Dendritic cell treated with granulocyte-macrophage colony-stimulating factor and Interleukin-4, amounts not matched to agents 40 ng/mL and 50 ng/mL, for 4 days (primary cell): ENCODE results near the gene FYN.
"Not testable (repeated sequence)": the region's sequence is repeated elsewhere in the genome, so short reads cannot be mapped to it uniquely, and the experiment has no call there.

Source experiments
- H3K27ac Mint-ChIP-seq: one replicate; pipeline ENCODE4 v1.8.0; 2022; ENCODE audit warnings: mild to moderate bottlenecking, mixed read lengths
- H3K27me3 Mint-ChIP-seq: one replicate; pipeline ENCODE4 v1.8.0; 2022; ENCODE audit warnings: mild to moderate bottlenecking, mixed read lengths
- H3K36me3 Mint-ChIP-seq: one replicate; pipeline ENCODE4 v1.8.0; 2022; ENCODE audit warnings: low read depth, mixed read lengths
- H3K4me1 Mint-ChIP-seq: one replicate; pipeline ENCODE4 v1.8.0; 2022; ENCODE audit warnings: low read depth, mixed read lengths
- H3K4me3 Mint-ChIP-seq: one replicate; pipeline ENCODE4 v1.8.0; 2022; ENCODE audit warnings: mild to moderate bottlenecking, moderate library complexity, mixed read lengths
- H3K9me3 Mint-ChIP-seq: one replicate; pipeline ENCODE4 v1.8.0; 2022; ENCODE audit warnings: mixed read lengths
- intact Hi-C: fragments of 100-400 bp; cut with micrococcal nuclease; formaldehyde crosslinking; loops from one replicate; pipeline ENCODE4 v1.15.0; 2022

Gene FYN

GRCh38 chr6:111653979-111654378 lies 219.3 kb downstream of the FYN start:
- Mint-ChIP-seq H3K9me3 (no peaks in the 10 kb centered on the region), H3K36me3 (no peaks in the 10 kb centered on the region), H3K27me3 (no peaks in the 10 kb centered on the region), H3K27ac (no peak overlapping the region), H3K4me1 (peaks cover 8% of the 10 kb centered on the region), H3K4me3 (no peak overlapping the region)
- intact Hi-C loops, result loop anchor here (5.0 kb wide), 1 partner anchor 402 kb away; no protein-coding TSS in a partner anchor

DNA sequence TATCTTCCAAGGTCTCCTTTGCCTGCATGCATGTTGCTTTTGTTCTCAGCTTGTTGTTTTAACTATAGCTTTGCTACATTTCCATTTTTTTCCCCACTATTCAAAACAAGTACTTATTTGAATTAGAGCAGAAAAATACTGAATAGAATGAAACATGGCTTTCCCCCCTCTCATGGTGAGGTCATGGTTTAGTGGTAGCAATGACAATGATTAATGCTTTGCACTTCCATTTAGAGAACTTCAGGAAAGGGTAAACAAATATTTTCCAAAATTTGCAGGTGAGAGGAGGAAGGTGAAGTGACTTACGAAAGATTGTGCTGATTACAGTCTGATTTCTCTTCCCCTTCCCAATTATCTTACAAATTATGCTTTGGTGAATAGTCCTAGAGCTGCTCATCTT lies 219.8 kb downstream of the FYN start:
- no peaks in the 10 kb centered on the region for H3K27me3 Mint-ChIP-seq
- no peaks in the 10 kb centered on the region for H3K9me3 Mint-ChIP-seq
- intact Hi-C loops, result loop anchor here (5.0 kb wide), 1 partner anchor 401 kb away; no protein-coding TSS in a partner anchor
- peaks cover 8% of the 10 kb centered on the region for H3K4me1 Mint-ChIP-seq
- H3K36me3 Mint-ChIP-seq, result no peaks in the 10 kb centered on the region
- no peak overlapping the region for H3K4me3 Mint-ChIP-seq
- H3K27ac Mint-ChIP-seq, result no peak overlapping the region

GRCh38 chr6:111652156-111652555 lies 221.1 kb downstream of the FYN start:
- Mint-ChIP-seq H3K27ac (no peak overlapping the region), H3K36me3 (no peaks in the 10 kb centered on the region), H3K4me3 (no peak overlapping the region), H3K27me3 (no peaks in the 10 kb centered on the region), H3K4me1 (peaks cover 2% of the 10 kb centered on the region), H3K9me3 (no peaks in the 10 kb centered on the region)
- intact Hi-C loops, result loop anchor here (5.0 kb wide), 1 partner anchor 400 kb away; no protein-coding TSS in a partner anchor

DNA sequence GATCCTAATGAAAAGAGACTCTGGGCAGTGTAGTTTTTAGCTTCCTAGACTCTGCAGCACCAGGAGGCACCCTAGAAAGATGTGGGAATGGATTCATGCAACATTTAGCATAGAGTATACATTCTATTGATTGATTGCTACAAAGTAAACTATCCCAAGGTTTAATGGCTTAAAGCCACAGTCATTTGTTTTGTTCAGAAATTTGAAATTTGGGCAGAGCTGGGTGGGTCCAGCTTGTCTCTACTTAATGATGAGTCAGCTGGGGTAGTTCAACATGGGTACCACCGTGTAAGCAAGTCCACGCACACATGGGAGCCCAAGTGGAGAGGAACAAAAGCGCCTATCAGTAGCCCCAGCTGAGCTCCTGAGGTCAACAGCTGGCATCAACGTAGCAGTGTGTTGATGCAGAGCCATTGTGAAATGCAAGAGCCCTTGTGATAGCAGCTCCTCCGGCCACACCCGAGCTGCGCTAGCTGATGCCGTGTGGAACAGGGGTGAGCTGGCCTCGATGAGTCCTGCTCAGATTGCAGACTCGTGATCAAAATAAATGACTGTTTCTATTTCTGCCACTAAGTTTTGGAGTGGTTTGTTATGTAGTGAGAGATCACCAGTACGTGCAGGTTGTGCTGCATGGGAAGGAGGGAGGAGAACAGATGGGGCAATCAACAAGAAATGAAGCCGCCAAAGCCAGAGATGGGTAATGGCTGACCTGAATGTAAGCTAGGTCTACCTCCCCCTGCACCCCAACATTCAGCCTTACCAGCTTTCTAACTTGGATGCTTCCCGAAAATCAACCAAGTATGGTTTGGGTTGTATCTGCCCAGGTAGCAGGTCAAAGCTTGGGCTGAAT lies 221.8 kb downstream of the FYN start:
- Mint-ChIP-seq H3K9me3 (no peaks in the 10 kb centered on the region), H3K27ac (no peak overlapping the region), H3K4me1 (no peaks in the 10 kb centered on the region), H3K36me3 (no peaks in the 10 kb centered on the region), H3K27me3 (no peaks in the 10 kb centered on the region), H3K4me3 (no peak overlapping the region)
- intact Hi-C loops, result loop anchor here (5.0 kb wide), 1 partner anchor 399 kb away; no protein-coding TSS in a partner anchor

- Mint-ChIP-seq H3K27me3 (no peaks in the 10 kb centered on the region), H3K9me3 (no peaks in the 10 kb centered on the region), H3K4me3 (no peak overlapping the region), H3K27ac (no peak overlapping the region), H3K36me3 (no peaks in the 10 kb centered on the region), H3K4me1 (no peaks in the 10 kb centered on the region)
- intact Hi-C loops, result loop anchor here (5.0 kb wide), 1 partner anchor 398 kb away; no protein-coding TSS in a partner anchor
Measured at GRCh38 chr6:111650049-111650448, 223.2 kb downstream of the FYN start.

GRCh38 chr6:111648100-111648499 lies 225.2 kb downstream of the FYN start:
- H3K4me3 Mint-ChIP-seq, result no peak overlapping the region
- H3K27me3 Mint-ChIP-seq, result no peaks in the 10 kb centered on the region
- H3K4me1 Mint-ChIP-seq, result no peaks in the 10 kb centered on the region
- H3K9me3 Mint-ChIP-seq, result no peaks in the 10 kb centered on the region
- H3K36me3 Mint-ChIP-seq, result no peaks in the 10 kb centered on the region
- intact Hi-C loops, result no loop called here
- H3K27ac Mint-ChIP-seq, result no peak overlapping the region

DNA sequence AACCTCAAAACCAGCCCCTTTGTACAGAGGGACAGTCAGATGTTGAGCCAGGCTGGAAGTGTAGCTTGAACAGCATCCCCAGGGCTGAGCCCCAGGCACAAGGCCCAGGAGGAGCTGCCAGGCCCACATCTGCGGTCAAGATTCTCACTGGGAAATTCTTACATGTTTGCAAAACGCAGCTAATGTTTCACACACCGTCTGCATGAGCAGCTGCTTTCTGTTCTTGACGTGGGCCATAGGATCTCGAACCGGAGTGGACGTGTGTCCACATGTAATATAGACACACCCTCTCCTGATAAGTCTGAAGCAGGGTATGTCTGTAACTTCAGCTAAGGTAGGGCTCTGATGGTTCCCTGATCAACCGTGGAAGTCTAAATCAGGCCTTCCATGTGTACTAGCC lies 226.3 kb downstream of the FYN start:
- Mint-ChIP-seq H3K27ac (no peak overlapping the region), H3K27me3 (no peaks in the 10 kb centered on the region), H3K36me3 (no peaks in the 10 kb centered on the region), H3K4me1 (no peaks in the 10 kb centered on the region), H3K9me3 (no peaks in the 10 kb centered on the region), H3K4me3 (no peak overlapping the region)
- intact Hi-C loops, result no loop called here

- Mint-ChIP-seq H3K4me1 (no peaks in the 10 kb centered on the region), H3K27ac (no peak overlapping the region), H3K4me3 (no peak overlapping the region), H3K9me3 (no peaks in the 10 kb centered on the region), H3K36me3 (no peaks in the 10 kb centered on the region), H3K27me3 (no peaks in the 10 kb centered on the region)
- intact Hi-C loops, result no loop called here
Measured at GRCh38 chr6:111646034-111646433, 227.2 kb downstream of the FYN start.

- no peaks in the 10 kb centered on the region for H3K27me3 Mint-ChIP-seq
- H3K36me3 Mint-ChIP-seq, result no peaks in the 10 kb centered on the region
- no peaks in the 10 kb centered on the region for H3K4me1 Mint-ChIP-seq
- intact Hi-C loops, result loop anchor here (5.0 kb wide), 1 partner anchor 163 kb away; the partner anchor contains the start of gene REV3L
- H3K9me3 Mint-ChIP-seq, result no peaks in the 10 kb centered on the region
- H3K27ac Mint-ChIP-seq, result no peak overlapping the region
- H3K4me3 Mint-ChIP-seq, result no peak overlapping the region
Measured at GRCh38 chr6:111644893-111645430, 228.3 kb downstream of the FYN start.

DNA sequence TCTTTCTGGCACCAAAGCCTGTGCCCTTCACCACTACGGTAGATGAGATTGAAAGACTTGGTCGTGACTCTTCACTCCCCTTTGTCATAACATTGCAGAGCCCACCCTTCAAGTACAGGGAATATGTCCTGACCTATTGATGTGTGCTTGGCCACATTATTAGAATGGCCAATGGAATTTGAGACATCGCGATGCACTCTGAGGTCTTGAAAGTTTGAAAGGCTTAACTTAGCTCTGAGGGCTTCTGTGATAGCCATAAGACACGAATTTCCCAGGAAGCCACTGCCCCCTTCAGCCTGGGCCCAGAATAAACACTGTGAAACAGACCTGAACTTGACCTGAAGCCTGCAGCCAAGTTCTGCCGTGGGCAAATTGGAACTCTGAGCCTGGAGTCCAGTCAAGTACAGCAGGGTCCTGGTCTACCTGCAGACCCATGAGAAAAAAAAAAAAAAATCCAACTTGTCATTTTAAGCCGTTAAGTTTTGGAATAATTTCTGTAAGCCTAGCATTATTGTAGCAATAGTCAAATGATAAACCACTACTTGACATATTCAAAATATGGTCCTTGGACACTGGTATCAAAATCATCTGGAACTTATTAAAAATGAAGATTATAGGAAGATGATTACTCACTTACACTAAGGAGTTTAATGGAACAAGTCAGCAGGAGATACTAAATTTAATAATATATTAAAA lies 230.6 kb downstream of the FYN start:
- no peaks in the 10 kb centered on the region for H3K36me3 Mint-ChIP-seq
- no peak overlapping the region for H3K27ac Mint-ChIP-seq
- no peak overlapping the region for H3K4me3 Mint-ChIP-seq
- no peaks in the 10 kb centered on the region for H3K27me3 Mint-ChIP-seq
- H3K9me3 Mint-ChIP-seq, result no peaks in the 10 kb centered on the region
- intact Hi-C loops, result loop anchor here (2.0 to 5.0 kb wide), 2 partner anchors 160 to 384 kb away; partner anchors contain the start of gene REV3L
- H3K4me1 Mint-ChIP-seq, result no peaks in the 10 kb centered on the region

DNA sequence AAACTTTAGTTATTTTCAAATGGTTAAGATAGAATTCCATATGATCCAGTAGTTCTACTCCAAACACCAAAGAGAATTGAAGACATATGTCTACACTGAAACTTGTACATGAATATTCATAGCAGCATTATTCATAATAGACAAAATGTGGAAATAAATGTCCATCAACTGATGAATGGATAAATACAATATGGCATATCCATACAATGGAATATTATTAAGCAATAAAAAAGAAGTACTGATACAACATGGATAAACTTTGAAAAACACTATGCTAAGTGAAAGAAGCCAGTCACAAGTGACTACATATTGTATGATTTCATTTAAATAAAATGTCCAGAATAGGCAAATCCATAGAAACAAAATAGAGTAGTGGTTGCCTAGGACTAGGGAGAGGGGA lies 234.0 kb downstream of the FYN start:
- Mint-ChIP-seq H3K4me1 (no peaks in the 10 kb centered on the region), H3K4me3 (no peak overlapping the region), H3K36me3 (no peaks in the 10 kb centered on the region), H3K27me3 (no peaks in the 10 kb centered on the region), H3K27ac (no peak overlapping the region), H3K9me3 (no peaks in the 10 kb centered on the region)
- intact Hi-C loops, result no loop called here

GRCh38 chr6:111634981-111635380 lies 238.3 kb downstream of the FYN start:
- H3K27me3 Mint-ChIP-seq, H3K36me3 Mint-ChIP-seq, H3K4me1 Mint-ChIP-seq, intact Hi-C loops, H3K27ac Mint-ChIP-seq, H3K4me3 Mint-ChIP-seq, H3K9me3 Mint-ChIP-seq: not testable (repeated sequence)

DNA sequence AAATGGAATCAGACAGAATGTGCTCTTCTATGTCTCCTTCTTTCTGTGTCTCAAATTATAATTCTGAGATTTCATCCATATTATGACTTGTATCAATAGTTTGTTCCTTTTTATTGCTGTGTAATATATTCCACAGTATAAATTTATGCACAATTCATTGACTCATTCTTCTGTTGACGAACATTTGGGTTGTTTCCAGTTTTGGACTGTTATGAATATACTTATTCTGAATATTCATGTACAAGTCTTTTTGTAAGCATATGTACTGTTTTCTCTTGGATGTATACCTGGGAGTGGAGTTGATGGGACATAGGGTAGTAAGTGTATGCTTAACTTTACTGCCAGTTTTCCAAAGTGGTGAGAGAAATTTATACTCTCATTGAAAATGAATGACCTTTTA lies 239.4 kb downstream of the FYN start:
- Mint-ChIP-seq H3K4me1 (no peaks in the 10 kb centered on the region), H3K36me3 (no peaks in the 10 kb centered on the region), H3K27me3 (peaks cover 5% of the 10 kb centered on the region), H3K9me3 (peaks cover 9% of the 10 kb centered on the region), H3K27ac (no peak overlapping the region), H3K4me3 (no peak overlapping the region)
- intact Hi-C loops, result no loop called here
